C4-2B (cell line): Measurements from ENCODE around the gene FRAS1.

Experiments used
- H3K27ac ChIP-seq: fragments of 450-650 bp; 2 replicates; pipeline ENCODE4 v1.5.1; 2017
- CTCF ChIP-seq: fragments of 450-650 bp; conservative IDR thresholded peaks from 2 replicates; pipeline ENCODE4 v1.5.1; 2017; ENCODE audit warnings: mild to moderate bottlenecking
- ZFX ChIP-seq: fragments of 450-650 bp; IDR thresholded peaks from 2 replicates; pipeline ENCODE4 v1.6.1; 2017

Gene FRAS1

GRCh38 chr4:78362310-78362709, 305.2 kb downstream of the FRAS1 start:
- TF ChIP-seq ZFX (no peak), CTCF (no peak)
- H3K27ac ChIP-seq, result no peak overlapping the region

GRCh38 chr4:78363031-78363570, 306.0 kb downstream of the FRAS1 start:
- TF ChIP-seq CTCF (no peak), ZFX (no peak)
- no peak overlapping the region for H3K27ac ChIP-seq

- TF ChIP-seq ZFX (no peak), CTCF (no peak)
- no peak overlapping the region for H3K27ac ChIP-seq
These were observed 312.6 kb downstream of the FRAS1 start for GRCh38 chr4:78369679-78370078.

- TF ChIP-seq CTCF, result no peak
- TF ChIP-seq ZFX, result no peak
- no peak overlapping the region for H3K27ac ChIP-seq
These were observed 313.7 kb downstream of the FRAS1 start for GRCh38 chr4:78370631-78371372.

- no peak for TF ChIP-seq CTCF
- no peak for TF ChIP-seq ZFX
- H3K27ac ChIP-seq, result no peak overlapping the region
These were observed 315.3 kb downstream of the FRAS1 start for GRCh38 chr4:78372355-78372988.

GRCh38 chr4:78377555-78377954, 320.4 kb downstream of the FRAS1 start:
- H3K27ac ChIP-seq, result no peak overlapping the region
- TF ChIP-seq ZFX (no peak), CTCF (no peak)

GRCh38 chr4:78379040-78379439, 321.9 kb downstream of the FRAS1 start:
- no peak for TF ChIP-seq ZFX
- no peak for TF ChIP-seq CTCF
- H3K27ac ChIP-seq, result no peak overlapping the region
